H9 (cell line): ENCODE results near the gene AP1S1. TPM values are rescaled to one million over a fixed set of nuclear protein-coding genes. Genes with fewer than 3 reads are reported as not detected.

Source experiments
- DNase-seq: peaks from one replicate; pipeline ENCODE4 v3.0.0-alpha.2; 2017
- H2AFZ ChIP-seq: one replicate; pipeline ENCODE4 v1.6.1; 2013; ENCODE audit warnings: mild to moderate bottlenecking, low read length, control low read depth, moderate library complexity
- H2AK5ac ChIP-seq: 2 replicates; pipeline ENCODE4 v1.6.1; 2013; ENCODE audit warnings: low read length, control low read depth, mixed read lengths; ENCODE audit not compliant: insufficient read length
- H2BK120ac ChIP-seq: one replicate; pipeline ENCODE4 v1.6.1; 2013; ENCODE audit warnings: low read depth, mild to moderate bottlenecking, low read length, control low read depth, inconsistent platforms; ENCODE audit not compliant: poor library complexity, severe bottlenecking
- H2BK12ac ChIP-seq: 2 replicates; pipeline ENCODE4 v1.6.1; 2013; ENCODE audit warnings: low read length, control low read depth, mixed read lengths, low read depth; ENCODE audit not compliant: insufficient read length
- H2BK15ac ChIP-seq: 2 replicates; pipeline ENCODE4 v1.6.1; 2013; ENCODE audit warnings: low read depth, low read length, control low read depth
- H2BK20ac ChIP-seq: one replicate; pipeline ENCODE4 v1.6.1; 2013; ENCODE audit warnings: low read depth, mild to moderate bottlenecking, low read length, control low read depth, inconsistent platforms; ENCODE audit not compliant: poor library complexity, severe bottlenecking
- H2BK5ac ChIP-seq: 2 replicates; pipeline ENCODE4 v1.6.1; 2013; ENCODE audit warnings: low read length, control low read depth, mixed read lengths; ENCODE audit not compliant: insufficient read length
- H3K14ac ChIP-seq: 2 replicates; pipeline ENCODE4 v1.6.1; 2013; ENCODE audit warnings: low read length, control low read depth; ENCODE audit not compliant: insufficient read depth
- H3K18ac ChIP-seq: 2 replicates; pipeline ENCODE4 v1.6.1; 2013; ENCODE audit warnings: low read depth, mild to moderate bottlenecking, mixed read lengths, low read length, control low read depth; ENCODE audit not compliant: insufficient read length
- H3K23ac ChIP-seq: 2 replicates; pipeline ENCODE4 v1.6.1; 2013; ENCODE audit warnings: low read length, control low read depth, mixed read lengths, low read depth; ENCODE audit not compliant: insufficient read length
- H3K23me2 ChIP-seq: 2 replicates; pipeline ENCODE4 v1.6.1; 2013; ENCODE audit warnings: low read depth, mild to moderate bottlenecking, mixed read lengths, low read length, control low read depth; ENCODE audit not compliant: insufficient read length, poor library complexity, severe bottlenecking
- H3K27ac ChIP-seq: 2 replicates; pipeline ENCODE4 v1.5.1; 2013; ENCODE audit warnings: low read length, control low read depth, mixed read lengths, low read depth; ENCODE audit not compliant: insufficient read length
- H3K27me3 ChIP-seq: 2 replicates; pipeline ENCODE4 v1.6.1; 2013; ENCODE audit warnings: low read length, control low read depth, inconsistent platforms; ENCODE audit not compliant: insufficient read depth
- H3K4ac ChIP-seq: 2 replicates; pipeline ENCODE4 v1.6.1; 2013; ENCODE audit warnings: low read depth, mild to moderate bottlenecking, control low read depth, inconsistent platforms, low read length, moderate library complexity
- H3K4me1 ChIP-seq: 2 replicates; pipeline ENCODE4 v1.6.1; 2013; ENCODE audit warnings: low read length, control low read depth, inconsistent platforms; ENCODE audit not compliant: insufficient read depth
- H3K4me2 ChIP-seq: 2 replicates; pipeline ENCODE4 v1.6.1; 2013; ENCODE audit warnings: low read length, control low read depth, mixed read lengths; ENCODE audit not compliant: insufficient read length, insufficient read depth
- H3K56ac ChIP-seq: 2 replicates; pipeline ENCODE4 v1.6.1; 2013; ENCODE audit warnings: low read depth, mild to moderate bottlenecking, mixed read lengths, low read length, control low read depth; ENCODE audit not compliant: insufficient read length
- H3K79me1 ChIP-seq: 2 replicates; pipeline ENCODE4 v1.6.1; 2013; ENCODE audit warnings: low read depth, mild to moderate bottlenecking, moderate library complexity, low read length, control low read depth, inconsistent platforms; ENCODE audit not compliant: insufficient read depth, poor library complexity, severe bottlenecking
- H3K79me2 ChIP-seq: 2 replicates; pipeline ENCODE4 v1.6.1; 2013; ENCODE audit warnings: low read length, control low read depth, inconsistent platforms; ENCODE audit not compliant: insufficient read depth
- H3K9ac ChIP-seq: 2 replicates; pipeline ENCODE4 v1.6.1; 2013; ENCODE audit warnings: low read length, control low read depth, mixed read lengths; ENCODE audit not compliant: insufficient read length; ENCODE audit errors: extremely low read depth
- H3K9me3 ChIP-seq: one replicate; pipeline ENCODE4 v1.6.1; 2013; ENCODE audit warnings: low read depth, low read length, inconsistent platforms; ENCODE audit not compliant: control insufficient read depth
- H3T11ph ChIP-seq: one replicate; pipeline ENCODE4 v1.6.1; 2013; ENCODE audit warnings: mild to moderate bottlenecking, low read length, control low read depth, inconsistent platforms
- H4K20me1 ChIP-seq: one replicate; pipeline ENCODE4 v1.6.1; 2013; ENCODE audit not compliant: control insufficient read depth, insufficient read length, insufficient read depth
- H4K5ac ChIP-seq: 2 replicates; pipeline ENCODE4 v1.6.1; 2013; ENCODE audit warnings: low read depth, mild to moderate bottlenecking, mixed read lengths, low read length, control low read depth; ENCODE audit not compliant: insufficient read length
- H4K8ac ChIP-seq: replicated peaks from 2 replicates; pipeline ENCODE4 v1.6.1; 2013; ENCODE audit warnings: low read length, control low read depth, mixed read lengths, low read depth; ENCODE audit not compliant: insufficient read length
- H4K91ac ChIP-seq: 2 replicates; pipeline ENCODE4 v1.6.1; 2013; ENCODE audit warnings: low read depth, mild to moderate bottlenecking, moderate library complexity, mixed read lengths, low read length, control low read depth; ENCODE audit not compliant: insufficient read length
- H3K27ac Mint-ChIP-seq, 3 experiments: 2 replicates in 2 of 3; 3 replicates in 1 of 3; pipeline ENCODE4 v1.8.0; 2020 to 2021; ENCODE audit warnings: mixed read lengths in 3 of 3, mild to moderate bottlenecking in 1 of 3, moderate library complexity in 1 of 3
- H3K27me3 Mint-ChIP-seq: 2 replicates; pipeline ENCODE4 v1.8.0; 2021; ENCODE audit warnings: low read depth, mild to moderate bottlenecking, moderate library complexity, mixed read lengths
- H3K36me3 Mint-ChIP-seq, 3 experiments: 2 replicates in 2 of 3; 3 replicates in 1 of 3; pipeline ENCODE4 v1.8.0; 2020 to 2021; ENCODE audit warnings: low read depth in 3 of 3, mixed read lengths in 3 of 3; ENCODE audit not compliant: insufficient read depth in 1 of 3
- H3K4me1 Mint-ChIP-seq, 2 experiments: 2 replicates each; pipeline ENCODE4 v1.8.0; 2020; ENCODE audit warnings: mixed read lengths in 2 of 2
- H3K4me3 Mint-ChIP-seq, 2 experiments: 2 replicates in 1 of 2; 3 replicates in 1 of 2; pipeline ENCODE4 v1.8.0; 2020 to 2021; ENCODE audit warnings: mild to moderate bottlenecking in 2 of 2, mixed read lengths in 2 of 2, moderate library complexity in 1 of 2
- H3K9me3 Mint-ChIP-seq, 2 experiments: 2 replicates in 1 of 2; 3 replicates in 1 of 2; pipeline ENCODE4 v1.8.0; 2020; ENCODE audit warnings: mild to moderate bottlenecking in 2 of 2, mixed read lengths in 2 of 2, moderate library complexity in 1 of 2
- WGBS: extraction: QIAGEN DNeasy Blood & Tissue Kit; methylation state at CpG from one replicate; pipeline ENCODE4 v1.1.7; 2013; ENCODE audit warnings: missing lambda C conversion rate, low lambda C conversion rate, mixed read lengths; ENCODE audit not compliant: insufficient read length; ENCODE audit errors: extremely low coverage; 5-methylcytosine and 5-hydroxymethylcytosine counted together
- total RNA-seq: library from RNA; stranded (reverse); gene quantifications from 2 replicates; pipeline ENCODE4 v1.2.1, GENCODE V29; 2021
- TF ChIP-seq, protein P1 (sequence below): fragments of 200-600 bp; sonication (generic); conservative IDR thresholded peaks from 3 replicates; pipeline ENCODE4 v1.8.0; 2021; ENCODE audit warnings: antibody characterized with exemption, mild to moderate bottlenecking

AP1S1 gene
- total RNA-seq, 1 experiment from 2014 or later = 65.2 TPM

GRCh38 chr7:101166909-101167644, 12.8 kb downstream of the AP1S1 start:
- H2BK20ac ChIP-seq = no peak overlapping the region
- peaks cover 33% of the 10 kb centered on the region for H3K27me3 ChIP-seq
- H3K23ac ChIP-seq = no peak overlapping the region
- H2BK15ac ChIP-seq = no peak overlapping the region
- H3K4me1 ChIP-seq = peaks cover 18% of the 10 kb centered on the region; the same call in 1 of the 2 replicates
- H3K36me3 Mint-ChIP-seq = no peaks in the 10 kb centered on the region
- H4K20me1 ChIP-seq = no peaks in the 10 kb centered on the region
- no peak overlapping the region for H2AFZ ChIP-seq
- peaks cover 73% of the 10 kb centered on the region for H3K27me3 Mint-ChIP-seq
- no peak overlapping the region for H2BK12ac ChIP-seq
- H3K56ac ChIP-seq = no peak overlapping the region
- H4K5ac ChIP-seq = no peak overlapping the region
- no peaks in the 10 kb centered on the region for H3K79me1 ChIP-seq
- WGBS = no CpG with 5 or more reads among the region's 19 CpGs
- DNase-seq = peak; percentile 88
- H3K14ac ChIP-seq = no peak overlapping the region
- TF ChIP-seq, protein P1, sequence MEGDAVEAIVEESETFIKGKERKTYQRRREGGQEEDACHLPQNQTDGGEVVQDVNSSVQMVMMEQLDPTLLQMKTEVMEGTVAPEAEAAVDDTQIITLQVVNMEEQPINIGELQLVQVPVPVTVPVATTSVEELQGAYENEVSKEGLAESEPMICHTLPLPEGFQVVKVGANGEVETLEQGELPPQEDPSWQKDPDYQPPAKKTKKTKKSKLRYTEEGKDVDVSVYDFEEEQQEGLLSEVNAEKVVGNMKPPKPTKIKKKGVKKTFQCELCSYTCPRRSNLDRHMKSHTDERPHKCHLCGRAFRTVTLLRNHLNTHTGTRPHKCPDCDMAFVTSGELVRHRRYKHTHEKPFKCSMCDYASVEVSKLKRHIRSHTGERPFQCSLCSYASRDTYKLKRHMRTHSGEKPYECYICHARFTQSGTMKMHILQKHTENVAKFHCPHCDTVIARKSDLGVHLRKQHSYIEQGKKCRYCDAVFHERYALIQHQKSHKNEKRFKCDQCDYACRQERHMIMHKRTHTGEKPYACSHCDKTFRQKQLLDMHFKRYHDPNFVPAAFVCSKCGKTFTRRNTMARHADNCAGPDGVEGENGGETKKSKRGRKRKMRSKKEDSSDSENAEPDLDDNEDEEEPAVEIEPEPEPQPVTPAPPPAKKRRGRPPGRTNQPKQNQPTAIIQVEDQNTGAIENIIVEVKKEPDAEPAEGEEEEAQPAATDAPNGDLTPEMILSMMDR = no peak
- no peak overlapping the region for H4K8ac ChIP-seq
- peaks cover 62 to 72% of the 10 kb centered on the region in 2 experiments for H3K4me1 Mint-ChIP-seq
- no peaks in the 10 kb centered on the region for H3K9me3 Mint-ChIP-seq
- no peaks in the 10 kb centered on the region for H3K79me2 ChIP-seq
- H3K18ac ChIP-seq = no peak overlapping the region
- H3K4me2 ChIP-seq = peak overlapping the region; percentile 63
- no peak overlapping the region for H2BK5ac ChIP-seq
- no peak overlapping the region for H3K4ac ChIP-seq
- H3T11ph ChIP-seq = no peak overlapping the region
- H3K23me2 ChIP-seq = peaks cover 55% of the 10 kb centered on the region
- H3K4me3 Mint-ChIP-seq = peak overlapping the region; percentile 82 to 87
- H2BK120ac ChIP-seq = no peak overlapping the region
- no peaks in the 10 kb centered on the region for H3K9me3 ChIP-seq
- no peak overlapping the region for H2AK5ac ChIP-seq
- H3K27ac Mint-ChIP-seq = peak overlapping the region in 1 of 3 experiments; percentile 91; a peak in 2 of 7 replicates
- H3K9ac ChIP-seq = no peak overlapping the region
- H3K27ac ChIP-seq = no peak overlapping the region
- no peak overlapping the region for H4K91ac ChIP-seq
